ENCODE data around the gene CTNNA1.
A peak's percentile ranks its signal among the peaks of the same experiment; 100 is the strongest.
"Not testable (repeated sequence)": the region's sequence is repeated elsewhere in the genome, so short reads cannot be mapped to it uniquely, and the experiment has no call there.

Gene CTNNA1

GRCh38 chr5:138752951-138753793 lies at the start of gene CTNNA1:
Gene CTNNA1, plus strand, starts transcription at chr5:138753425. Its CDS starts 28,500 bp downstream, at chr5:138781925.
- ChIA-PET CTCF (interaction anchor here (1.0 to 2.0 kb wide), 3 partner anchors 11 to 173 kb away, joined by 3 to 8 read pairs (median 4); no protein-coding TSS in a partner anchor), POLR2A (interaction anchor here (0.6 kb wide), 2 partner anchors 118 to 398 kb away, joined by 3 read pairs; no protein-coding TSS in a partner anchor)
- peak; percentile 92 for DNase-seq (ENCODE audit: extremely low spot score)
- no peak for TF ChIP-seq CTCF (IDR thresholded peaks at IDR 0.05; ENCODE audit: control extremely low read depth, extremely low read depth, low read depth, missing control alignments)

- POLR2A ChIA-PET; DNase-seq (ENCODE audit: extremely low spot score): not testable (repeated sequence)
- CTCF ChIA-PET: interaction anchor here (0.9 to 2.6 kb wide), 5 partner anchors 8 to 385 kb away, joined by 3 to 9 read pairs (median 3); no protein-coding TSS in a partner anchor
These were observed 49.4 kb upstream of the CTNNA1 start for GRCh38 chr5:138703777-138704176.

GRCh38 chr5:138705007-138705406 lies 48.2 kb upstream of the CTNNA1 start:
- ChIA-PET CTCF (interaction anchor here (1.1 to 2.6 kb wide), 2 partner anchors 21 to 84 kb away, joined by 3 to 9 read pairs; no protein-coding TSS in a partner anchor), POLR2A (no interaction called here)
- DNase-seq (ENCODE audit: extremely low spot score): no peak
- TF ChIP-seq CTCF (IDR thresholded peaks at IDR 0.05; ENCODE audit: control extremely low read depth, extremely low read depth, low read depth, missing control alignments): no peak

GRCh38 chr5:138705567-138705966 lies 47.7 kb upstream of the CTNNA1 start:
- no peak for DNase-seq (ENCODE audit: extremely low spot score)
- ChIA-PET CTCF (interaction anchor here (1.1 to 2.6 kb wide), 3 partner anchors 21 to 230 kb away, joined by 3 to 9 read pairs (median 3); no protein-coding TSS in a partner anchor), POLR2A (no interaction called here)
- no peak for TF ChIP-seq CTCF (IDR thresholded peaks at IDR 0.05; ENCODE audit: control extremely low read depth, extremely low read depth, low read depth, missing control alignments)

GRCh38 chr5:138706655-138707480 lies 46.4 kb upstream of the CTNNA1 start:
- POLR2A ChIA-PET: no interaction called here
- CTCF ChIA-PET: interaction anchor here (1.0 to 1.5 kb wide), 4 partner anchors 9 to 229 kb away, joined by 3 read pairs; no protein-coding TSS in a partner anchor
- DNase-seq (ENCODE audit: extremely low spot score): no peak
- no peak for TF ChIP-seq CTCF (IDR thresholded peaks at IDR 0.05; ENCODE audit: control extremely low read depth, extremely low read depth, low read depth, missing control alignments)

GRCh38 chr5:138708791-138709190 lies 44.4 kb upstream of the CTNNA1 start:
- no peak for DNase-seq (ENCODE audit: extremely low spot score)
- POLR2A ChIA-PET: interaction anchor here (0.5 kb wide), 1 partner anchor 462 kb away, joined by 7 read pairs; no protein-coding TSS in a partner anchor
- CTCF ChIA-PET: interaction anchor here (1.8 kb wide), 1 partner anchor 9 kb away, joined by 4 read pairs; no protein-coding TSS in a partner anchor
- no peak for TF ChIP-seq CTCF (IDR thresholded peaks at IDR 0.05; ENCODE audit: control extremely low read depth, extremely low read depth, low read depth, missing control alignments)

Measured in GM10248 (cell line).